Left lung (tissue), 10 donors: Measurements from ENCODE around the gene ELP2. TPM values are rescaled to one million over a fixed set of nuclear protein-coding genes. Genes with fewer than 3 reads are reported as not detected.
A peak's percentile ranks its signal among the peaks of the same experiment; 100 is the strongest.

Experiments used
- ATAC-seq: fragments of 200-7000 bp; cut with Tn5 transposase; one replicate; pipeline ENCODE4 v1.9.1; 2020; ENCODE audit warnings: moderate library complexity
- DNase-seq, 4 donors: peaks; one replicate each; pipeline ENCODE4 v3.0.0-alpha.2; 2013 to 2020
- H3K27ac ChIP-seq, 2 donors: fragments of 200-600 bp; sonication (generic) in 1 of 2; one replicate each; pipeline versions ENCODE4 v1.5.0 to v1.8.0; 2020 to 2021
- H3K27me3 ChIP-seq, 2 donors: fragments of 200-600 bp; sonication (generic) in 1 of 2; one replicate each; pipeline versions ENCODE4 v1.5.0 to v1.8.0; 2020 to 2021
- H3K36me3 ChIP-seq, 2 donors: fragments of 200-600 bp; sonication (generic) in 1 of 2; one replicate each; pipeline versions ENCODE4 v1.5.0 to v1.8.0; 2020 to 2021
- H3K4me1 ChIP-seq, 2 donors: fragments of 200-600 bp; one replicate each; pipeline ENCODE4 v1.8.0; 2021
- H3K4me3 ChIP-seq, 2 donors: fragments of 200-600 bp; sonication (generic) in 1 of 2; one replicate each; pipeline versions ENCODE4 v1.5.0 to v1.8.0; 2020 to 2021; ENCODE audit warnings: mild to moderate bottlenecking in 1 of 2
- H3K9me3 ChIP-seq, 2 donors: fragments of 200-600 bp; sonication (generic) in 1 of 2; one replicate each; pipeline versions ENCODE4 v1.5.0 to v1.8.0; 2020 to 2021
- intact Hi-C, 2 donors: fragments of 100-400 bp; cut with DNase I; formaldehyde crosslinking; loops; one replicate each; pipeline versions ENCODE4 v1.11.2 to v1.14.2; 2022
- polyA plus RNA-seq, 6 donors: library from polyadenylated mRNA; unstranded; fragments of 120-200 nt; gene quantifications; one replicate each; pipeline ENCODE4 v1.2.1, GENCODE V29; 2013; ENCODE audit not compliant: insufficient read length in 6 of 6
- total RNA-seq, 2 donors: library from RNA; stranded (reverse); fragmentation: NEBNext Ultra II Directional; extraction: Animal tissue kit (Norgen Biotek cat#: 25700); gene quantifications; one replicate each; pipeline ENCODE4 v1.2.1, GENCODE V29; 2021
- TF ChIP-seq, protein P1 (sequence below), 2 donors: fragments of 200-600 bp; sonication (generic) in 1 of 2; IDR thresholded peaks; one replicate each; pipeline versions ENCODE4 v1.5.0 to v1.8.0; 2021; ENCODE audit warnings: antibody characterized with exemption in 2 of 2
- donor health status: DM: no; HTN: yes; CAD: no.
- donor health status: DM: no; HTN: no; CAD: no.

Gene ELP2
- total and polyA plus RNA-seq, 8 donors: 55.6 to 154 (median 122) TPM

DNA sequence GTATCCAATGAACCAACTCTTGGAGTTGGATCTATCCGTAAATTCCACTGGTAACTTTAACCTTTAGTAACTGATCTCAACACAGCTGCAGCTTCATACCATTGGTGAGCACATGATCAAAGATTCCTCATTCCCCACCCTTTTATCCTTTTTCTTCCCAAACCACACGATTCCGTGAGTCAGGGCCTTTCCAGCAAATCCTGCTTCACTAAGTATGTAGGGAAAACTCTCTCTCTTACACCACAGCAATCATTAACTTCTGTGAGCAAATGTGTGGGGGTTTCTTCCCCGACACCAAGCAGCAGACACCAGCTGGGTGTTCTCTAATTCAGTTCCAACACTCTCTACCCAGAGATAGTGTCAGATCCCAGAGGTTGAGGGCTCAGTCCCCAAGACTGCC, 23.5 kb downstream of the ELP2 start:
- H3K27me3 ChIP-seq: no peaks in the 10 kb centered on the region
- no peaks in the 10 kb centered on the region for H3K9me3 ChIP-seq
- TF ChIP-seq, protein P1, sequence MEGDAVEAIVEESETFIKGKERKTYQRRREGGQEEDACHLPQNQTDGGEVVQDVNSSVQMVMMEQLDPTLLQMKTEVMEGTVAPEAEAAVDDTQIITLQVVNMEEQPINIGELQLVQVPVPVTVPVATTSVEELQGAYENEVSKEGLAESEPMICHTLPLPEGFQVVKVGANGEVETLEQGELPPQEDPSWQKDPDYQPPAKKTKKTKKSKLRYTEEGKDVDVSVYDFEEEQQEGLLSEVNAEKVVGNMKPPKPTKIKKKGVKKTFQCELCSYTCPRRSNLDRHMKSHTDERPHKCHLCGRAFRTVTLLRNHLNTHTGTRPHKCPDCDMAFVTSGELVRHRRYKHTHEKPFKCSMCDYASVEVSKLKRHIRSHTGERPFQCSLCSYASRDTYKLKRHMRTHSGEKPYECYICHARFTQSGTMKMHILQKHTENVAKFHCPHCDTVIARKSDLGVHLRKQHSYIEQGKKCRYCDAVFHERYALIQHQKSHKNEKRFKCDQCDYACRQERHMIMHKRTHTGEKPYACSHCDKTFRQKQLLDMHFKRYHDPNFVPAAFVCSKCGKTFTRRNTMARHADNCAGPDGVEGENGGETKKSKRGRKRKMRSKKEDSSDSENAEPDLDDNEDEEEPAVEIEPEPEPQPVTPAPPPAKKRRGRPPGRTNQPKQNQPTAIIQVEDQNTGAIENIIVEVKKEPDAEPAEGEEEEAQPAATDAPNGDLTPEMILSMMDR (IDR thresholded peaks at IDR 0.05): no peak
- peak; percentile 62 for ATAC-seq
- peak overlapping the region in 1 of 2 donors; percentile 71 for H3K27ac ChIP-seq
- intact Hi-C loops: no loop called here
- H3K36me3 ChIP-seq: peaks cover 0 to 95% of the 10 kb centered on the region in 2 donors
- no peak overlapping the region for H3K4me3 ChIP-seq
- no peaks in the 10 kb centered on the region for H3K4me1 ChIP-seq
- DNase-seq: no peak

DNA sequence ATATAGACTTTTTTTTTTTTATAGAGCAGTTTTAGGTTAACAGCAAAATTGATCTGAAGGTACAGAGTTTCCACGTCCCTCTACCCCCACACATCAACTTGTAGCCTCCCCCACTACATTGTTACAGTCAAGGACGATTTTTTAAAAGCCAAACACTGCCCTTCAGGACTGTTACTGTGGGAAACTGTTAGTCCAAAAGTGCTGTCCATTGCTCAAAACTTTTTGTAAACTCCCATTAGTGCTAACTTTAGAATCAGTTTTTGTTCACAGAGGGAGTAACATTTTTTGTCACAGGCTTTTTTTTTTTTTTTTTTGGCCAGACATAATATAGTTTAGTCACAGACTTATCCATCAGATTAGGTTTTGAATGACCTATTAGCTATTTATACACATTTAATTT, 24.1 kb downstream of the ELP2 start:
- intact Hi-C loops: no loop called here
- TF ChIP-seq, protein P1 (IDR thresholded peaks at IDR 0.05): no peak
- Histone ChIP-seq H3K4me3 (no peak overlapping the region), H3K27ac (peak overlapping the region in 1 of 2 donors; percentile 71), H3K9me3 (no peaks in the 10 kb centered on the region), H3K4me1 (no peaks in the 10 kb centered on the region), H3K27me3 (no peaks in the 10 kb centered on the region), H3K36me3 (peaks cover 0 to 95% of the 10 kb centered on the region in 2 donors)
- no peak for DNase-seq
- ATAC-seq: peak; percentile 39

DNA sequence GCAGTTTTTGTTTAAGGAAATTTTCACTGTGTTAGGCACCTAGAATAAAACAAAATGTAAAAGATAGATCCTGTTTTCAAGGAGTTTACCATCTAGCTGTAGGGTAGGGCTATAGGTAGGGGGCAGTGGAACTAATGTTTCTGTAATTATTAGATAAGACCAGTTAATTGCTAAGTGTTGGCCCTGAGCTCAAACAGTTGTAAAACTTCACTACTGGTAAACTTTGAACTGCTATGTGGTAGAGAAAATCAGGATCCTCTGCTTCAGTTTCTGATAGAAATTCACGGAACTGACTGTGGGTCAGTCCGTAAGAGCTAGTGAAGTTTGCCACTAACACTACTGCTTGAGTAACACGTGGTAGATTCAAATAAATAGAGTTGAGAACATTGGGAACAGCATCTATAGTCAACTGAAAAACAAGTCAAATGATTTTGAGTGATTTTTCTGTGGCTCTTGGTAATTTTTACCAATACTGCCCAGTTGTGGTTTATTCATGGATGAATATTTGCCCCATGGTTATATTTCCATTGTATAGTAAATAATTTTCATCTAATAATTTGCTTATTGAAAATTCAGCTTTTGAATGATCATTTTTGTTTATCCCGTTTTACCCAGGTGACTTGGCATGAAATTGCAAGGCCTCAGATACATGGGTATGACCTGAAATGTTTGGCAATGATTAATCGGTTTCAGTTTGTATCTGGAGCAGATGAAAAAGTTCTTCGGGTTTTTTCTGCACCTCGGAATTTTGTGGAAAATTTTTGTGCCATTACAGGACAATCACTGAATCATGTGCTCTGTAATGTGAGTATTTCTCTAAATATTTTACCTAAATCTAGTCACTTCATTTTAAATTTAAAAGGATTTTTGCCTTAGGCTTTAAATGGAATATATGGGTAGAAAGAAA, 26.4 kb downstream of the ELP2 start:
- H3K9me3 ChIP-seq: no peaks in the 10 kb centered on the region
- peaks cover 0 to 97% of the 10 kb centered on the region in 2 donors for H3K36me3 ChIP-seq
- intact Hi-C loops: no loop called here
- TF ChIP-seq, protein P1 (IDR thresholded peaks at IDR 0.05): no peak
- H3K27ac ChIP-seq: no peak overlapping the region
- no peak overlapping the region for H3K4me3 ChIP-seq
- no peaks in the 10 kb centered on the region for H3K27me3 ChIP-seq
- ATAC-seq (no peak), DNase-seq (no peak)
- H3K4me1 ChIP-seq: no peaks in the 10 kb centered on the region

DNA sequence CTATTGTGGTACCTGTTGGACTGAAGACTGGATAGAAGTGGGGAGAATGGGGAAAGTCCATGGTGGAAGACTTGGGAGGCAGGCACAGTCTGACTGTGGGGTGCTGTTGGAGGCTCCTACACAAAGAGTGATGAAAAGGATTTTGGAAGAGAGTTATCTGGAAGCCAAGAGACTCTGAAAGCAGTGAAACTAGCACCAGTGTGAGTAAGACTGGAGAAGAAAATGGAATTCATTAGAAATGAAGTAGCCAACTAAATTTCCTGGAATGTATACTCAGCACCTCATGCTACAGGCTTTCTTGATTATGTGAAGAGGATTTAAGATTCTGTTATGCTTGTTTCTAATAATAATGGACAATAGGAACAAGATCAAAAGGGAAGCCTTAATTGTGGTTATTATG, 27.7 kb downstream of the ELP2 start:
- H3K9me3 ChIP-seq: no peaks in the 10 kb centered on the region
- DNase-seq (no peak), ATAC-seq (no peak)
- TF ChIP-seq, protein P1 (IDR thresholded peaks at IDR 0.05): no peak
- no peak overlapping the region for H3K27ac ChIP-seq
- H3K4me3 ChIP-seq: no peak overlapping the region
- intact Hi-C loops: no loop called here
- no peaks in the 10 kb centered on the region for H3K4me1 ChIP-seq
- peaks cover 0 to 97% of the 10 kb centered on the region in 2 donors for H3K36me3 ChIP-seq
- no peaks in the 10 kb centered on the region for H3K27me3 ChIP-seq

DNA sequence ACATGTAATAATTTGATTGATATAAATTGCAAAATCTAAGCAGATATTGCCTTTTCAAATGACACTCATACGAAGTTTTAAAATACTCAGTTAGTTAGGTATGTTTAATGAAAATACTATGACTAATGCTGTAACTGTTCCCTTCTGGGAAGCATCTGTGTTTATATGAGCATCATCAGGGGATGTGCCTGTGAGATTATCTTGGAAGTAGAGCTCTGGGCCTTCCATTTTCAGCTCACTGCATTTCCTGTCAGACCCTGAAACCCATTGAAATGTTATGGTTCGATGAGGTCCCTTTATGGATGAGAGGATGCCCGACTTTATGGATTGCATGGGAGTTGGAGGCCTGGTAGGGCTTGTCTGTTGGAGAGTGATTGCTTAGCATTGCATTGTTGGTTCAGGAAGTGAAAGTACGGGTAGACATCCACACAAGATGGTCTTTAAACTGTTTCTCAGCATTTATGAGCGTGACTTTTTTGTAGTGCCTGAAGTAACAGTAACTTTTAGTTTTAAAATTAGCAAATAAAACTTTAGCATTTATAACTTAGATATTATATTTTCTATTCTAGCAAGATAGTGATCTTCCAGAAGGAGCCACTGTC, 28.7 kb downstream of the ELP2 start:
- intact Hi-C loops: no loop called here

More for the DNA sequence above, 28.7 kb downstream of the ELP2 start:
- no peaks in the 10 kb centered on the region for H3K4me1 ChIP-seq
- H3K4me3 ChIP-seq: no peak overlapping the region
- ATAC-seq (peak; percentile 26), DNase-seq (no peak)
- no peaks in the 10 kb centered on the region for H3K27me3 ChIP-seq
- TF ChIP-seq, protein P1 (IDR thresholded peaks at IDR 0.05): no peak
- H3K27ac ChIP-seq: no peak overlapping the region
- no peaks in the 10 kb centered on the region for H3K9me3 ChIP-seq
- peaks cover 0 to 97% of the 10 kb centered on the region in 2 donors for H3K36me3 ChIP-seq
